CD4-positive, alpha-beta T cell (primary cell): Measurements from ENCODE around the gene TAS2R19. TPM values are rescaled to one million over a fixed set of nuclear protein-coding genes. Genes with fewer than 3 reads are reported as not detected.

Source experiments
- ATAC-seq: fragments of 200-7000 bp; cut with Tn5 transposase; one replicate; pipeline ENCODE4 v1.10.0; 2022; ENCODE audit warnings: mild to moderate bottlenecking; ENCODE audit not compliant: poor library complexity
- CTCF ChIA-PET: fragments of 350-600 bp; sonication (Branson Sonifier 250); formaldehyde crosslinking; loops from one replicate; lab custom pipeline; 2021; ENCODE audit warnings: antibody characterized with exemption, inconsistent platforms; lab: Charles Lee
- POLR2A ChIA-PET: fragments of 350-600 bp; sonication (Branson Sonifier 250); formaldehyde crosslinking; loops from one replicate; lab custom pipeline; 2021; ENCODE audit warnings: antibody characterized with exemption, inconsistent platforms; lab: Charles Lee
- DNase-seq, 14 experiments: peaks; one replicate each; pipeline ENCODE4 v3.0.0-alpha.2; 2013 to 2020; ENCODE audit warnings: mixed read lengths in 2 of 14
- H3K27ac ChIP-seq, 2 donors: one replicate each; pipeline versions ENCODE4 v1.5.1 to v1.7.0; 2013; ENCODE audit warnings: low read length in 2 of 2, low read depth in 1 of 2, mild to moderate bottlenecking in 1 of 2
- H3K27me3 ChIP-seq, 2 experiments: 1 replicate in 1 of 2; 2 replicates in 1 of 2; pipeline versions ENCODE4 v1.6.1 to v1.7.0; 2013; ENCODE audit warnings: low read length in 2 of 2, control low read depth in 1 of 2, mild to moderate bottlenecking in 1 of 2, moderate library complexity in 1 of 2; ENCODE audit not compliant: insufficient read depth in 2 of 2, control insufficient read depth in 1 of 2
- H3K36me3 ChIP-seq: one replicate; pipeline ENCODE4 v1.6.1; 2013; ENCODE audit warnings: low read length, control low read depth; ENCODE audit not compliant: insufficient read depth
- H3K4me1 ChIP-seq: one replicate; pipeline ENCODE4 v1.6.1; 2013; ENCODE audit warnings: low read length, control low read depth; ENCODE audit not compliant: insufficient read depth
- H3K4me3 ChIP-seq: one replicate; pipeline ENCODE4 v1.5.1; 2013; ENCODE audit warnings: mild to moderate bottlenecking, low read length, moderate library complexity
- H3K9me3 ChIP-seq, 2 experiments: 1 replicate in 1 of 2; 2 replicates in 1 of 2; pipeline versions ENCODE4 v1.6.1 to v1.7.0; 2013; ENCODE audit warnings: low read length in 2 of 2, mild to moderate bottlenecking in 2 of 2, control low read depth in 1 of 2, moderate library complexity in 1 of 2; ENCODE audit not compliant: control insufficient read depth in 1 of 2, insufficient read depth in 1 of 2
- H3K27ac Mint-ChIP-seq: one replicate; pipeline ENCODE4 v1.8.0; 2020; ENCODE audit warnings: mixed read lengths
- H3K27me3 Mint-ChIP-seq: one replicate; pipeline ENCODE4 v1.8.0; 2021; ENCODE audit warnings: mixed read lengths
- H3K36me3 Mint-ChIP-seq: one replicate; pipeline ENCODE4 v1.8.0; 2021; ENCODE audit warnings: low read depth, mixed read lengths
- H3K4me1 Mint-ChIP-seq: one replicate; pipeline ENCODE4 v1.8.0; 2021; ENCODE audit warnings: low read depth, mixed read lengths
- H3K4me3 Mint-ChIP-seq: one replicate; pipeline ENCODE4 v1.8.0; 2020; ENCODE audit warnings: mild to moderate bottlenecking, mixed read lengths
- H3K9me3 Mint-ChIP-seq: one replicate; pipeline ENCODE4 v1.8.0; 2020; ENCODE audit warnings: mixed read lengths
- intact Hi-C, 2 experiments: fragments of 100-400 bp; cut with DNase I in 1 of 2; cut with micrococcal nuclease in 1 of 2; formaldehyde crosslinking; loops; one replicate each; pipeline versions ENCODE4 v1.15.1 to v1.9.0; 2023 to 2025; cut with DNase I, micrococcal nuclease
- polyA plus RNA-seq, 2 donors: library from polyadenylated mRNA; unstranded; fragments of 120-200 nt; gene quantifications; one replicate each; pipeline ENCODE4 v1.2.1, GENCODE V29; 2013
- total RNA-seq, 174 experiments: library from RNA in 2 of 174; stranded (reverse) in 2 of 174; gene quantifications; one replicate each; pipeline ENCODE4 v1.2.3 and lab custom pipeline; 2021 to 2026
- TF ChIP-seq, protein P1 (sequence below): fragments of 200-600 bp; IDR thresholded peaks from one replicate; pipeline ENCODE4 v1.8.0; 2022; ENCODE audit warnings: antibody characterized with exemption, mild to moderate bottlenecking

TAS2R19 gene, protein sequence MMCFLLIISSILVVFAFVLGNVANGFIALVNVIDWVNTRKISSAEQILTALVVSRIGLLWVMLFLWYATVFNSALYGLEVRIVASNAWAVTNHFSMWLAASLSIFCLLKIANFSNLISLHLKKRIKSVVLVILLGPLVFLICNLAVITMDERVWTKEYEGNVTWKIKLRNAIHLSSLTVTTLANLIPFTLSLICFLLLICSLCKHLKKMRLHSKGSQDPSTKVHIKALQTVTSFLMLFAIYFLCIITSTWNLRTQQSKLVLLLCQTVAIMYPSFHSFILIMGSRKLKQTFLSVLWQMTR
- total RNA-seq (1 to 10 TPM in 1 of 2 experiments, under 1 TPM in 1; 0.71 to 1.2 TPM), total RNA-seq (lab: John Stamatoyannopoulos, UW) (0.16 to 7.7 (median 1.2) reads per million in 172 experiments)
- polyA plus RNA-seq (2013, experiment 1 of 2) = 0.96 TPM
- polyA plus RNA-seq (2013, experiment 2 of 2) = 0.82 TPM

DNA sequence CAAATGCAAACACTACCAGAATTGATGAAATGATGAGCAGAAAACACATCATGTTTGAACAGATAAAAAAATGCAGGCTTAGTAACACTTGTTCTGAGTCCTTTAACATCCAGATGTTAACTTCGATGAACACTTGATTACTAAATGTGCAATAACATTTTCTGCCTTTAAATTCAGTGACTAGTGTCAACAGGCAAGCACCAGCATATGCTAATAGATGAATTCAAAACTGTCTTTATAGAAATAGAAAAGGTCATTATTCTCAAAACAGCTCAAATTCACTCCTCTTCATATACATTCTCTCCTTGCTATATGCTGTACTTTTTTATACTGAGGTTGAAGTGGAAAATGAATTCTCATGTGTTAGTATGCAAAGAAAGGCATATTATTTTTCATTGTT, at the start of gene TAS2R19:
Gene TAS2R19 (minus strand): TSS at position 101 of the 400 bp plus-strand sequence. CDS start 49 bp downstream, at position 52.
- H3K4me1 ChIP-seq = no peaks in the 10 kb centered on the region
- H3K4me3 ChIP-seq = no peak within 1 kb of the TSS
- Mint-ChIP-seq H3K27me3 (no peaks in the 10 kb centered on the region), H3K4me1 (peaks cover 11% of the 10 kb centered on the region), H3K4me3 (no peak within 1 kb of the TSS), H3K36me3 (peaks cover 74% of the 10 kb centered on the region), H3K9me3 (peaks cover 2% of the 10 kb centered on the region), H3K27ac (no peak within 1 kb of the TSS)
- peaks cover under 1% of the 10 kb centered on the region for H3K36me3 ChIP-seq
- POLR2A ChIA-PET = no interaction called here
- intact Hi-C loops = no loop called here
- no peak within 1 kb of the TSS for H3K27ac ChIP-seq
- H3K9me3 ChIP-seq = peaks cover 0 to 6% of the 10 kb centered on the region in 2 experiments
- no peak for DNase-seq
- TF ChIP-seq, protein P1, sequence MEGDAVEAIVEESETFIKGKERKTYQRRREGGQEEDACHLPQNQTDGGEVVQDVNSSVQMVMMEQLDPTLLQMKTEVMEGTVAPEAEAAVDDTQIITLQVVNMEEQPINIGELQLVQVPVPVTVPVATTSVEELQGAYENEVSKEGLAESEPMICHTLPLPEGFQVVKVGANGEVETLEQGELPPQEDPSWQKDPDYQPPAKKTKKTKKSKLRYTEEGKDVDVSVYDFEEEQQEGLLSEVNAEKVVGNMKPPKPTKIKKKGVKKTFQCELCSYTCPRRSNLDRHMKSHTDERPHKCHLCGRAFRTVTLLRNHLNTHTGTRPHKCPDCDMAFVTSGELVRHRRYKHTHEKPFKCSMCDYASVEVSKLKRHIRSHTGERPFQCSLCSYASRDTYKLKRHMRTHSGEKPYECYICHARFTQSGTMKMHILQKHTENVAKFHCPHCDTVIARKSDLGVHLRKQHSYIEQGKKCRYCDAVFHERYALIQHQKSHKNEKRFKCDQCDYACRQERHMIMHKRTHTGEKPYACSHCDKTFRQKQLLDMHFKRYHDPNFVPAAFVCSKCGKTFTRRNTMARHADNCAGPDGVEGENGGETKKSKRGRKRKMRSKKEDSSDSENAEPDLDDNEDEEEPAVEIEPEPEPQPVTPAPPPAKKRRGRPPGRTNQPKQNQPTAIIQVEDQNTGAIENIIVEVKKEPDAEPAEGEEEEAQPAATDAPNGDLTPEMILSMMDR = no peak
- CTCF ChIA-PET = no interaction called here
- no peaks in the 10 kb centered on the region for H3K27me3 ChIP-seq
- ATAC-seq = no peak

DNA sequence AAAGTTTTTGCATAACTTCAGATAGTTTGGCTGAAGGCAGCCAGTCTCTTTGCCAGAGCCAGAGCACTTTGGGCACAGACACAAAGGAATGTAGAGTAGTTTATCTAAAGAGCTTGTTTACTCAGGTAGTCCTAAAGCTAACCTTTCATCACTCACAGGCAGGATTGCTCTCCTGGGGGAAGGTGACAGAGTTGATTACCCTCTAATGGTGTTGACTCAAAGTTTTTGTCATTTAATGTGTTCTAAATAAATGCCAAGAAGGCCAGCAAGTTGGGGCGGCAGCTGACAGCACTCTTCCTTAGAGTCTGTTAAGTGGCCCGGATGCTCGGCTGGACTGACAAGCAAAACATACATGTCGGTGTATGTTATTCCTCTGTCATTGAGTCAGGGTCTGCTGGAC, 49.0 kb upstream of the TAS2R19 start:
- Mint-ChIP-seq H3K36me3 (peaks cover 56% of the 10 kb centered on the region), H3K4me1 (peaks cover 21% of the 10 kb centered on the region), H3K27ac (no peak overlapping the region), H3K9me3 (no peaks in the 10 kb centered on the region), H3K4me3 (no peak overlapping the region), H3K27me3 (no peaks in the 10 kb centered on the region)
- no peak overlapping the region for H3K4me3 ChIP-seq
- no peak overlapping the region for H3K27ac ChIP-seq
- H3K4me1 ChIP-seq = no peaks in the 10 kb centered on the region
- intact Hi-C loops = no loop called here
- no peaks in the 10 kb centered on the region for H3K9me3 ChIP-seq
- ChIA-PET POLR2A (no interaction called here), CTCF (no interaction called here)
- no peaks in the 10 kb centered on the region for H3K27me3 ChIP-seq
- no peaks in the 10 kb centered on the region for H3K36me3 ChIP-seq
- TF ChIP-seq, protein P1 = no peak
- DNase-seq = no peak
- no peak for ATAC-seq

DNA sequence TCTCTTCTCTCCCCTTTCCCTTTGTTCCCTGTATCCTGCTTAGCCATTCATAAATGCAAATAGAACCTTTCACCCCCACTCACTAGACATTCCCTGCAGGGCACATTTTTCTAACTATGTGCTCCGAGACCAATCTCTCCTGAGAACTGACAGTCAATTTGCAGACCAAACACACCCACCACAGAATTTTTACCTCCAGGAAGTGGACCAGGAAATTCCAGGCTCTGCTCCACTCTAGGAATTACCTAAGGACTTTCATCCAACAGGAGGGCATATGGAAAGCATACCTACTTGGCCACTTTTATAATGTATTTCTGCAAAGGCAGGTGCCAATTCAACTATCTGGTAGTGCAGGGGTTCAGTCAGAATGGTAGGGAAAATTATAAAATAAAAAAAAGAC, 48.6 kb upstream of the TAS2R19 start:
- no peak overlapping the region for H3K27ac Mint-ChIP-seq
- Histone ChIP-seq H3K9me3 (no peaks in the 10 kb centered on the region), H3K4me1 (no peaks in the 10 kb centered on the region), H3K27ac (no peak overlapping the region), H3K4me3 (no peak overlapping the region), H3K36me3 (no peaks in the 10 kb centered on the region), H3K27me3 (no peaks in the 10 kb centered on the region)
- ChIA-PET POLR2A (no interaction called here), CTCF (no interaction called here)
- H3K9me3 Mint-ChIP-seq = no peaks in the 10 kb centered on the region
- intact Hi-C loops = no loop called here
- no peak overlapping the region for H3K4me3 Mint-ChIP-seq
- DNase-seq (no peak), ATAC-seq (no peak)
- H3K27me3 Mint-ChIP-seq = no peaks in the 10 kb centered on the region
- H3K4me1 Mint-ChIP-seq = peaks cover 17% of the 10 kb centered on the region
- peaks cover 56% of the 10 kb centered on the region for H3K36me3 Mint-ChIP-seq
- TF ChIP-seq, protein P1 = no peak
